ENCODE results near the gene RAPGEF2.

RAPGEF2 gene

GRCh38 chr4:159280442-159281172, 177.7 kb downstream of the RAPGEF2 start:
- DNase-seq (ENCODE audit: low read depth) = no peak

- DNase-seq (ENCODE audit: low read depth) = no peak
Observed at GRCh38 chr4:159281771-159282170, 178.9 kb downstream of the RAPGEF2 start.

GRCh38 chr4:159282329-159282728, 179.4 kb downstream of the RAPGEF2 start:
- DNase-seq (ENCODE audit: low read depth) = no peak

GRCh38 chr4:159282944-159283343, 180.1 kb downstream of the RAPGEF2 start:
- DNase-seq (ENCODE audit: low read depth) = no peak

GRCh38 chr4:159283696-159284095, 180.8 kb downstream of the RAPGEF2 start:
- peak; percentile 25 for DNase-seq (ENCODE audit: low read depth)

- DNase-seq (ENCODE audit: low read depth) = no peak
Observed at GRCh38 chr4:159284113-159284512, 181.2 kb downstream of the RAPGEF2 start.

- DNase-seq (ENCODE audit: low read depth) = no peak
Observed at GRCh38 chr4:159284733-159285132, 181.9 kb downstream of the RAPGEF2 start.

GRCh38 chr4:159287767-159288166, 184.9 kb downstream of the RAPGEF2 start:
- DNase-seq (ENCODE audit: low read depth) = no peak

- DNase-seq (ENCODE audit: low read depth) = no peak
Observed at GRCh38 chr4:159289682-159290081, 186.8 kb downstream of the RAPGEF2 start.

GRCh38 chr4:159290321-159291030, 187.6 kb downstream of the RAPGEF2 start:
- DNase-seq (ENCODE audit: low read depth) = no peak

- no peak for DNase-seq (ENCODE audit: low read depth)
Observed at GRCh38 chr4:159291176-159291575, 188.3 kb downstream of the RAPGEF2 start.

- DNase-seq (ENCODE audit: low read depth) = no peak
Observed at GRCh38 chr4:159292137-159292896, 189.4 kb downstream of the RAPGEF2 start.

- no peak for DNase-seq (ENCODE audit: low read depth)
Observed at GRCh38 chr4:159293811-159294515, 191.1 kb downstream of the RAPGEF2 start.

GRCh38 chr4:159296061-159296460, 193.2 kb downstream of the RAPGEF2 start:
- DNase-seq (ENCODE audit: low read depth) = no peak

- no peak for DNase-seq (ENCODE audit: low read depth)
Observed at GRCh38 chr4:159297091-159297490, 194.2 kb downstream of the RAPGEF2 start.

- no peak for DNase-seq (ENCODE audit: low read depth)
Observed at GRCh38 chr4:159298502-159298901, 195.6 kb downstream of the RAPGEF2 start.

GRCh38 chr4:159303435-159303834, 200.6 kb downstream of the RAPGEF2 start:
- DNase-seq (ENCODE audit: low read depth) = no peak

- no peak for DNase-seq (ENCODE audit: low read depth)
Observed at GRCh38 chr4:159305129-159305528, 202.2 kb downstream of the RAPGEF2 start.

- no peak for DNase-seq (ENCODE audit: low read depth)
Observed at GRCh38 chr4:159307929-159308328, 205.1 kb downstream of the RAPGEF2 start.

- no peak for DNase-seq (ENCODE audit: low read depth)
Observed at GRCh38 chr4:159308566-159309340, 205.9 kb downstream of the RAPGEF2 start.

- no peak for DNase-seq (ENCODE audit: low read depth)
Observed at GRCh38 chr4:159312236-159312635, 209.4 kb downstream of the RAPGEF2 start.

Measured in GM04504 (cell line).